Activated CD8-positive, alpha-beta T cell treated with anti-CD3 and anti-CD28 coated beads for 36 hours (primary cell): ENCODE data around the gene KCNK7. TPM values are rescaled to one million over a fixed set of nuclear protein-coding genes. Genes with fewer than 3 reads are reported as not detected.
A peak's percentile ranks its signal among the peaks of the same experiment; 100 is the strongest.
"Not testable (repeated sequence)": the region's sequence is repeated elsewhere in the genome, so short reads cannot be mapped to it uniquely, and the experiment has no call there.

ENCODE experiments used
- ATAC-seq: fragments of 200-7000 bp; cut with Tn5 transposase; one replicate; pipeline ENCODE4 v1.10.0; 2021; ENCODE audit warnings: mild to moderate bottlenecking, moderate library complexity
- CTCF ChIA-PET: fragments of 350-600 bp; sonication (Branson Sonifier 250); formaldehyde crosslinking; loops from one replicate; lab custom pipeline; 2021; ENCODE audit warnings: antibody characterized with exemption; lab: Charles Lee
- POLR2A ChIA-PET: fragments of 350-600 bp; sonication (Branson Sonifier 250); formaldehyde crosslinking; loops from one replicate; lab custom pipeline; 2021; ENCODE audit warnings: antibody characterized with exemption; lab: Charles Lee
- DNase-seq: peaks from one replicate; pipeline ENCODE4 v3.0.0-alpha.2; 2020
- H3K27ac Mint-ChIP-seq: one replicate; pipeline ENCODE4 v1.8.0; 2021; ENCODE audit warnings: mild to moderate bottlenecking, mixed read lengths
- H3K27me3 Mint-ChIP-seq: one replicate; pipeline ENCODE4 v1.8.0; 2021; ENCODE audit warnings: mixed read lengths
- H3K36me3 Mint-ChIP-seq: one replicate; pipeline ENCODE4 v1.8.0; 2021; ENCODE audit warnings: low read depth, mixed read lengths
- H3K4me1 Mint-ChIP-seq: one replicate; pipeline ENCODE4 v1.8.0; 2021; ENCODE audit warnings: low read depth, mixed read lengths
- H3K4me3 Mint-ChIP-seq: one replicate; pipeline ENCODE4 v1.8.0; 2021; ENCODE audit warnings: mild to moderate bottlenecking, moderate library complexity, mixed read lengths
- H3K9me3 Mint-ChIP-seq: one replicate; pipeline ENCODE4 v1.8.0; 2021; ENCODE audit warnings: mixed read lengths
- CTCF ChIP-seq: fragments of 200-600 bp; IDR thresholded peaks from one replicate; pipeline ENCODE4 v1.8.0; 2022; ENCODE audit warnings: antibody characterized with exemption, mild to moderate bottlenecking
- intact Hi-C: fragments of 100-400 bp; cut with micrococcal nuclease; formaldehyde crosslinking; loops from one replicate; pipeline ENCODE4 v1.10.0; 2022
- total RNA-seq, 2 experiments: library from RNA; stranded (reverse); gene quantifications; one replicate each; pipeline ENCODE4 v1.2.3, GENCODE V29; 2021

KCNK7 gene
- total RNA-seq, 2 experiments from 2014 or later, result 0.77 TPM; not detected in 1

- H3K27ac Mint-ChIP-seq, result peak overlapping the region; percentile 96
- H3K27me3 Mint-ChIP-seq, result no peaks in the 10 kb centered on the region
- intact Hi-C loops, result no loop called here
- H3K36me3 Mint-ChIP-seq, result peaks cover 20% of the 10 kb centered on the region
- ChIA-PET POLR2A (interaction anchor here (0.6 to 3.0 kb wide), 16 partner anchors 7 to 144 kb away, joined by 3 to 25 read pairs (median 4); partner anchors contain the start of genes EHBP1L1, FAM89B, MALAT1 and NEAT1), CTCF (interaction anchor here (0.6 to 5.3 kb wide), 10 partner anchors 8 to 251 kb away, joined by 3 to 39 read pairs (median 5); partner anchors contain the start of gene EHBP1L1)
- peaks cover 46% of the 10 kb centered on the region for H3K4me1 Mint-ChIP-seq
- no peak for TF ChIP-seq CTCF
- H3K9me3 Mint-ChIP-seq, result no peaks in the 10 kb centered on the region
- peak overlapping the region; percentile 46 for H3K4me3 Mint-ChIP-seq
- peak; percentile 68 for DNase-seq
- ATAC-seq, result peak; percentile 14
These were observed 29.8 kb downstream of the KCNK7 start for GRCh38 chr11:65565624-65566453.

- peaks cover 16% of the 10 kb centered on the region for H3K36me3 Mint-ChIP-seq
- H3K27me3 Mint-ChIP-seq, H3K9me3 Mint-ChIP-seq, H3K4me3 Mint-ChIP-seq, ATAC-seq, intact Hi-C loops, DNase-seq: not testable (repeated sequence)
- H3K27ac Mint-ChIP-seq, result peak overlapping the region; percentile 96
- peaks cover 55% of the 10 kb centered on the region for H3K4me1 Mint-ChIP-seq
- ChIA-PET CTCF (interaction anchor here (0.6 to 5.3 kb wide), 8 partner anchors 8 to 250 kb away, joined by 3 to 39 read pairs (median 5); no protein-coding TSS in a partner anchor), POLR2A (interaction anchor here (0.8 to 3.0 kb wide), 11 partner anchors 8 to 141 kb away, joined by 3 to 25 read pairs (median 4); partner anchors contain the start of genes FAM89B, MALAT1 and NEAT1)
These were observed 30.6 kb downstream of the KCNK7 start for GRCh38 chr11:65564879-65565559.

GRCh38 chr11:65563601-65564000 is 32.0 kb downstream of the KCNK7 start:
- ChIA-PET POLR2A (interaction anchor here (1.0 to 1.7 kb wide), 2 partner anchors 9 to 140 kb away, joined by 3 to 4 read pairs; partner anchors contain the start of gene FAM89B), CTCF (interaction anchor here (0.6 to 6.0 kb wide), 5 partner anchors 8 to 222 kb away, joined by 3 to 39 read pairs (median 6); partner anchors contain the start of genes FAM89B and ZNRD2)
- H3K36me3 Mint-ChIP-seq, result peaks cover 7% of the 10 kb centered on the region
- H3K4me1 Mint-ChIP-seq, result peaks cover 59% of the 10 kb centered on the region
- no peak for ATAC-seq
- no peak overlapping the region for H3K4me3 Mint-ChIP-seq
- no peak for DNase-seq
- H3K27me3 Mint-ChIP-seq, result no peaks in the 10 kb centered on the region
- H3K27ac Mint-ChIP-seq, result no peak overlapping the region
- no peaks in the 10 kb centered on the region for H3K9me3 Mint-ChIP-seq
- intact Hi-C loops, result no loop called here
- TF ChIP-seq CTCF, result no peak

GRCh38 chr11:65562788-65563187 is 32.8 kb downstream of the KCNK7 start:
- ATAC-seq, result no peak
- TF ChIP-seq CTCF, result no peak
- no peak overlapping the region for H3K27ac Mint-ChIP-seq
- ChIA-PET CTCF (interaction anchor here (1.3 to 6.0 kb wide), 3 partner anchors 9 to 25 kb away, joined by 3 to 39 read pairs (median 34); partner anchors contain the start of genes FAM89B and ZNRD2), POLR2A (interaction anchor here (1.3 to 2.3 kb wide), 2 partner anchors 10 to 22 kb away, joined by 5 to 9 read pairs; no protein-coding TSS in a partner anchor)
- peaks cover 3% of the 10 kb centered on the region for H3K36me3 Mint-ChIP-seq
- peaks cover 53% of the 10 kb centered on the region for H3K4me1 Mint-ChIP-seq
- intact Hi-C loops, result no loop called here
- H3K9me3 Mint-ChIP-seq, result no peaks in the 10 kb centered on the region
- no peaks in the 10 kb centered on the region for H3K27me3 Mint-ChIP-seq
- no peak overlapping the region for H3K4me3 Mint-ChIP-seq
- DNase-seq, result peak; percentile 59

- CTCF ChIA-PET, result interaction anchor here (0.8 to 6.0 kb wide), 5 partner anchors 10 to 32 kb away, joined by 3 to 34 read pairs (median 3); partner anchors contain the start of genes FAM89B and ZNRD2
- ATAC-seq, result no peak
- Mint-ChIP-seq H3K9me3 (no peaks in the 10 kb centered on the region), H3K27ac (no peak overlapping the region), H3K27me3 (no peaks in the 10 kb centered on the region), H3K4me3 (no peak overlapping the region), H3K4me1 (peaks cover 56% of the 10 kb centered on the region), H3K36me3 (peaks cover 2% of the 10 kb centered on the region)
- POLR2A ChIA-PET, result interaction anchor here (1.0 to 4.1 kb wide), 7 partner anchors 7 to 141 kb away, joined by 3 to 19 read pairs (median 5); partner anchors contain the start of genes MALAT1 and ZNRD2
- no peak for DNase-seq
- intact Hi-C loops, result no loop called here
- TF ChIP-seq CTCF, result no peak
These were observed 33.6 kb downstream of the KCNK7 start for GRCh38 chr11:65562020-65562419.
